ENCODE measurements around the gene NR5A1.
A peak's percentile ranks its signal among the peaks of the same experiment; 100 is the strongest.

The NR5A1 gene

GRCh38 chr9:124486778-124487259 is 20.4 kb downstream of the NR5A1 start:
- no peaks in the 10 kb centered on the region for H3K4me1 ChIP-seq (ENCODE audit: control insufficient read depth, insufficient read depth, low read length)
- no peak overlapping the region for H3K4me3 ChIP-seq (ENCODE audit: low read length)
- no peak for DNase-seq (ENCODE audit: low read depth)
- H3K9me3 ChIP-seq (ENCODE audit: control insufficient read depth, low read length): peaks cover 3% of the 10 kb centered on the region
- no peaks in the 10 kb centered on the region for H3K36me3 ChIP-seq (ENCODE audit: control insufficient read depth, insufficient read depth, low read length, severe bottlenecking)
- H3K9ac ChIP-seq (ENCODE audit: low read length): no peak overlapping the region
- H3K27me3 ChIP-seq (replicated peaks; ENCODE audit: control insufficient read depth, insufficient read depth, low read length): peaks cover 56% of the 10 kb centered on the region

DNA sequence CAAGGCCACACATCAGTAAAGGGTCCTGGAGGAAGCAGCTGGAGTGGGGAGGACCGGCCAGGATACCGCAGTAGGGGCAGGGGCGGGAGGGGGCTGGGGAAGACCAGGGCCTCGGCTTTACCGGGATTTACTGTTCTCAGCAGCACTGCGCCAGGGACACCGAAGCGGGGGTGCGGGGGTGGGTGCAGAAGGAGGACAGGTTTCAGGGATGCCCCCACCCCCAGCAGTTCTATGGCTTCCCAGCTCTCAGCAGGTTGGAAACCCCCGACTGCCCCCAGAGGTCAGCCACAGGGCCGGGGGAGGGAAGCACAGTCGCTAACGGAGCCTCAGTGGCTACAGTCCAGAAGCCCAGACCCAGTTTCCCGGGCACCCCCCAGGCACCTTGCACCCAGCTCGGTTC is 21.3 kb downstream of the NR5A1 start:
- Histone ChIP-seq H3K4me3 (ENCODE audit: low read length) (no peak overlapping the region), H3K27me3 (replicated peaks; ENCODE audit: control insufficient read depth, insufficient read depth, low read length) (peaks cover 59% of the 10 kb centered on the region), H3K9me3 (ENCODE audit: control insufficient read depth, low read length) (peaks cover 3% of the 10 kb centered on the region), H3K36me3 (ENCODE audit: control insufficient read depth, insufficient read depth, low read length, severe bottlenecking) (no peaks in the 10 kb centered on the region), H3K4me1 (ENCODE audit: control insufficient read depth, insufficient read depth, low read length) (no peaks in the 10 kb centered on the region), H3K9ac (ENCODE audit: low read length) (no peak overlapping the region)
- no peak for DNase-seq (ENCODE audit: low read depth)

DNA sequence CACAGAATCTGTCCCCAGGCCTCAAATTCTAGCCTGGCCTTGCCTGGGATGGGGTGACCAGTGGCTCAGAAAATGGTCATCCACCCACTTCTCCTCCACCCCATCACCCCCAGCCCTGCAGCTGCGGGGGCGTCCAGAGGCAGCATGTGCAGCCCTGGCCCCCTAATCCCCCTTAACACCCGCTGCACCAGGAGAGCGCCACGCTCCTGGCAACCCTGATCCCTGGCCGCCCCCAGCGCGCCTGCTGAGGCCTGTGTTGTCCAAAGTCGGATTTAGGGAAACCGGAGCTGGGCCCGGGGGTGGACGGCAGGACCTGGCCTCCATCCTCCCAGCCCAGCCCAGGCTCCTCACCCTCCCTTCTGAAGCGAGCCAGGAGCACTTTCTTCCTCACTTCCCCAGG is 22.0 kb downstream of the NR5A1 start:
- Histone ChIP-seq H3K4me1 (ENCODE audit: control insufficient read depth, insufficient read depth, low read length) (no peaks in the 10 kb centered on the region), H3K9me3 (ENCODE audit: control insufficient read depth, low read length) (peaks cover 3% of the 10 kb centered on the region), H3K4me3 (ENCODE audit: low read length) (no peak overlapping the region), H3K36me3 (ENCODE audit: control insufficient read depth, insufficient read depth, low read length, severe bottlenecking) (no peaks in the 10 kb centered on the region), H3K9ac (ENCODE audit: low read length) (no peak overlapping the region), H3K27me3 (replicated peaks; ENCODE audit: control insufficient read depth, insufficient read depth, low read length) (peaks cover 61% of the 10 kb centered on the region)
- no peak for DNase-seq (ENCODE audit: low read depth)

- Histone ChIP-seq H3K9ac (ENCODE audit: low read length) (no peak overlapping the region), H3K36me3 (ENCODE audit: control insufficient read depth, insufficient read depth, low read length, severe bottlenecking) (no peaks in the 10 kb centered on the region), H3K27me3 (replicated peaks; ENCODE audit: control insufficient read depth, insufficient read depth, low read length) (peaks cover 68% of the 10 kb centered on the region), H3K4me1 (ENCODE audit: control insufficient read depth, insufficient read depth, low read length) (no peaks in the 10 kb centered on the region), H3K9me3 (ENCODE audit: control insufficient read depth, low read length) (no peaks in the 10 kb centered on the region), H3K4me3 (ENCODE audit: low read length) (no peak overlapping the region)
- no peak for DNase-seq (ENCODE audit: low read depth)
These were observed 23.7 kb downstream of the NR5A1 start for GRCh38 chr9:124483481-124483880.

GRCh38 chr9:124482431-124483031 is 24.7 kb downstream of the NR5A1 start:
- Histone ChIP-seq H3K9me3 (ENCODE audit: control insufficient read depth, low read length) (no peaks in the 10 kb centered on the region), H3K4me3 (ENCODE audit: low read length) (no peak overlapping the region), H3K9ac (ENCODE audit: low read length) (no peak overlapping the region), H3K27me3 (replicated peaks; ENCODE audit: control insufficient read depth, insufficient read depth, low read length) (peaks cover 71% of the 10 kb centered on the region), H3K4me1 (ENCODE audit: control insufficient read depth, insufficient read depth, low read length) (no peaks in the 10 kb centered on the region), H3K36me3 (ENCODE audit: control insufficient read depth, insufficient read depth, low read length, severe bottlenecking) (no peaks in the 10 kb centered on the region)
- no peak for DNase-seq (ENCODE audit: low read depth)

- no peak for DNase-seq (ENCODE audit: low read depth)
- Histone ChIP-seq H3K36me3 (ENCODE audit: control insufficient read depth, insufficient read depth, low read length, severe bottlenecking) (no peaks in the 10 kb centered on the region), H3K4me3 (ENCODE audit: low read length) (no peak overlapping the region), H3K4me1 (ENCODE audit: control insufficient read depth, insufficient read depth, low read length) (no peaks in the 10 kb centered on the region), H3K27me3 (replicated peaks; ENCODE audit: control insufficient read depth, insufficient read depth, low read length) (peaks cover 70% of the 10 kb centered on the region), H3K9ac (ENCODE audit: low read length) (no peak overlapping the region), H3K9me3 (ENCODE audit: control insufficient read depth, low read length) (no peaks in the 10 kb centered on the region)
These were observed 26.1 kb downstream of the NR5A1 start for GRCh38 chr9:124481115-124481514.

- H3K36me3 ChIP-seq (ENCODE audit: control insufficient read depth, insufficient read depth, low read length, severe bottlenecking): no peaks in the 10 kb centered on the region
- peak; percentile 51 for DNase-seq (ENCODE audit: low read depth)
- no peak overlapping the region for H3K4me3 ChIP-seq (ENCODE audit: low read length)
- peaks cover 73% of the 10 kb centered on the region for H3K27me3 ChIP-seq (replicated peaks; ENCODE audit: control insufficient read depth, insufficient read depth, low read length)
- no peaks in the 10 kb centered on the region for H3K9me3 ChIP-seq (ENCODE audit: control insufficient read depth, low read length)
- no peaks in the 10 kb centered on the region for H3K4me1 ChIP-seq (ENCODE audit: control insufficient read depth, insufficient read depth, low read length)
- no peak overlapping the region for H3K9ac ChIP-seq (ENCODE audit: low read length)
These were observed 26.6 kb downstream of the NR5A1 start for GRCh38 chr9:124480621-124480981.

- no peak overlapping the region for H3K4me3 ChIP-seq (ENCODE audit: low read length)
- H3K9ac ChIP-seq (ENCODE audit: low read length): no peak overlapping the region
- H3K4me1 ChIP-seq (ENCODE audit: control insufficient read depth, insufficient read depth, low read length): no peaks in the 10 kb centered on the region
- no peaks in the 10 kb centered on the region for H3K9me3 ChIP-seq (ENCODE audit: control insufficient read depth, low read length)
- H3K36me3 ChIP-seq (ENCODE audit: control insufficient read depth, insufficient read depth, low read length, severe bottlenecking): no peaks in the 10 kb centered on the region
- no peak for DNase-seq (ENCODE audit: low read depth)
- peaks cover 75% of the 10 kb centered on the region for H3K27me3 ChIP-seq (replicated peaks; ENCODE audit: control insufficient read depth, insufficient read depth, low read length)
These were observed 27.1 kb downstream of the NR5A1 start for GRCh38 chr9:124479947-124480620.

DNA sequence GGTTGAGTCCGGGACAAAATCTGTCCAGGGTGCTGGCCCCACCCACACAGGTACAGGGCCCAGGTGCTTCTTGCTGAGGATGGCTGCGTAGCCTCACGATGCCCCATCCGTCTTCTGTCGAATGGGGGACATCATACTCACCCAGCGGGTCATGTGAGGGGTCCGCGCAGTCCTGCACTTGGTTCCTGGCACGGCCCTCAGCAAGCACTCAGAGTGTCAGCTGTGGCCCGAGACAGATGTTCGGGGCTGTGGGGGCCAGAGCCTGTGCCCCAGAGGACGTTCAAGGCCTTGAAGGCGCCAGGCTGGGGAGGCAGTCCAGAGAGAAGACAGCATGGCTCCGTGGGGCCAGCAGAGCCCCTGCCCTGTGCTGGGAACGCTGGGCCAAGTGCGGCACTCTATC is 27.8 kb downstream of the NR5A1 start:
- Histone ChIP-seq H3K27me3 (replicated peaks; ENCODE audit: control insufficient read depth, insufficient read depth, low read length) (peaks cover 76% of the 10 kb centered on the region), H3K4me3 (ENCODE audit: low read length) (no peak overlapping the region), H3K36me3 (ENCODE audit: control insufficient read depth, insufficient read depth, low read length, severe bottlenecking) (no peaks in the 10 kb centered on the region), H3K4me1 (ENCODE audit: control insufficient read depth, insufficient read depth, low read length) (no peaks in the 10 kb centered on the region), H3K9ac (ENCODE audit: low read length) (no peak overlapping the region), H3K9me3 (ENCODE audit: control insufficient read depth, low read length) (no peaks in the 10 kb centered on the region)
- no peak for DNase-seq (ENCODE audit: low read depth)

GRCh38 chr9:124478354-124478753 is 28.8 kb downstream of the NR5A1 start:
- Histone ChIP-seq H3K4me3 (ENCODE audit: low read length) (no peak overlapping the region), H3K9ac (ENCODE audit: low read length) (no peak overlapping the region), H3K36me3 (ENCODE audit: control insufficient read depth, insufficient read depth, low read length, severe bottlenecking) (no peaks in the 10 kb centered on the region), H3K9me3 (ENCODE audit: control insufficient read depth, low read length) (no peaks in the 10 kb centered on the region), H3K27me3 (replicated peaks; ENCODE audit: control insufficient read depth, insufficient read depth, low read length) (peaks cover 71% of the 10 kb centered on the region), H3K4me1 (ENCODE audit: control insufficient read depth, insufficient read depth, low read length) (no peaks in the 10 kb centered on the region)
- no peak for DNase-seq (ENCODE audit: low read depth)

DNA sequence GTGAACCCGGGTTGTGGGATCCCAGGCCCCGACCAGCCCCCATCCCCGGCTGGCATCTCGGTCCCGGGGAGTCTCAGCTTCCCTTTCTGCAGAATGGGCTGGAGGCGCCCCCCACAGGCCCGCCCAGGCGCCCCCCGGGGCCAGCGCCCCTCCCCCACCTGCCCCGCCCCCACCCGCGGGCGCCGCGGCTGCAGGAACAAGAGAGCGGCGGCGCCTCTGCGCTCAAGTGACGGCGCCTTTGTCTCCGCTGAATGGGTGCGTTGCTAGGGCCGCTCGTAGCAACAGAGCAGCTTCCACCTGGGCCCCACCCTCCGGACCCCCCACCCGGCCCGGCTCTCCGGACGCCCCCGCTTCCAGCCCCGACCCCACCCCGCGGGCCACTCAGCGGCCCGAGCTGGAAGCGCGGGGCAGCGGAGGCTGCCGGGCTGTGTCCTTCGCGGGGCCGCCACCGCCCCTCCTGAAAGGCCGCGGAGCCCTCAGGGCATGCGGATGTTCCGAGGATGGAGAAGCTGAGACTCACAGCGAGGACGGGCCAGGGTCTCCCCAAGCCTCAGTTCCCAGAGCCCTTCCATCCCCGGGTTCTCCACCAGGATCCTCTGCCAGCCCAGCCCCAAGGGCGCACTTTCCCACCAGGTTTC is 29.4 kb downstream of the NR5A1 start:
- Histone ChIP-seq H3K9me3 (ENCODE audit: control insufficient read depth, low read length) (no peaks in the 10 kb centered on the region), H3K9ac (ENCODE audit: low read length) (no peak overlapping the region), H3K27me3 (replicated peaks; ENCODE audit: control insufficient read depth, insufficient read depth, low read length) (peaks cover 72% of the 10 kb centered on the region), H3K4me1 (ENCODE audit: control insufficient read depth, insufficient read depth, low read length) (no peaks in the 10 kb centered on the region), H3K36me3 (ENCODE audit: control insufficient read depth, insufficient read depth, low read length, severe bottlenecking) (no peaks in the 10 kb centered on the region), H3K4me3 (ENCODE audit: low read length) (no peak overlapping the region)
- peak; percentile 22 for DNase-seq (ENCODE audit: low read depth)

Data from adipocyte (in vitro differentiated cells).